B cell (primary cell): ENCODE measurements around the gene CHMP6. TPM values are rescaled to one million over a fixed set of nuclear protein-coding genes. Genes with fewer than 3 reads are reported as not detected.

Experiments used
- ATAC-seq: fragments of 200-7000 bp; cut with Tn5 transposase; one replicate; pipeline ENCODE4 v1.10.0; 2021; ENCODE audit warnings: low read depth, mild to moderate bottlenecking, moderate number of reproducible peaks, moderate library complexity
- CTCF ChIA-PET: fragments of 350-600 bp; sonication (Branson Sonifier 250); formaldehyde crosslinking; loops from one replicate; lab custom pipeline; 2021; ENCODE audit warnings: antibody characterized with exemption, inconsistent platforms; lab: Charles Lee
- POLR2A ChIA-PET: fragments of 350-600 bp; sonication (Branson Sonifier 250); formaldehyde crosslinking; loops from one replicate; lab custom pipeline; 2021; ENCODE audit warnings: antibody characterized with exemption; lab: Charles Lee
- DNase-seq: peaks from one replicate; pipeline ENCODE4 v3.0.0; 2013
- H2AFZ ChIP-seq: 2 replicates; pipeline ENCODE4 v1.6.1; 2012; ENCODE audit warnings: mild to moderate bottlenecking, low read depth, low read length; ENCODE audit not compliant: insufficient read depth, poor library complexity, severe bottlenecking
- H3K27ac ChIP-seq, 2 donors: 1 replicate in 1 of 2; 2 replicates in 1 of 2; pipeline ENCODE4 v1.5.1; 2012 to 2013; ENCODE audit warnings: low read length in 2 of 2, mild to moderate bottlenecking in 2 of 2, moderate library complexity in 1 of 2
- H3K27me3 ChIP-seq, 4 experiments: fragments of 200-600 bp in 1 of 4; sonication (generic) in 1 of 4; replicated peaks in 1 of 4; 1 replicate in 2 of 4; 2 replicates in 2 of 4; pipeline versions ENCODE4 v1.6.1 to v1.7.0; 2013 to 2016; ENCODE audit warnings: low read length in 3 of 4, mild to moderate bottlenecking in 2 of 4, mixed read lengths in 1 of 4, moderate library complexity in 1 of 4; ENCODE audit not compliant: insufficient read depth in 4 of 4, control insufficient read depth in 3 of 4; ENCODE audit errors: control extremely low read depth in 1 of 4
- H3K36me3 ChIP-seq, 2 experiments: replicated peaks in 1 of 2; 1 replicate in 1 of 2; 2 replicates in 1 of 2; pipeline versions ENCODE4 v1.6.1 to v1.7.1; 2013; ENCODE audit warnings: low read length in 1 of 2; ENCODE audit not compliant: insufficient read depth in 2 of 2, control insufficient read depth in 1 of 2; ENCODE audit errors: control extremely low read depth in 1 of 2, extremely low read depth in 1 of 2
- H3K4me1 ChIP-seq, 2 donors: fragments of 200-600 bp in 1 of 2; sonication (generic) in 1 of 2; 1 replicate in 1 of 2; 2 replicates in 1 of 2; pipeline versions ENCODE4 v1.5.1 to v1.6.1; 2013 to 2017; ENCODE audit warnings: low read length in 2 of 2; ENCODE audit not compliant: control insufficient read depth in 2 of 2, insufficient read depth in 2 of 2
- H3K4me2 ChIP-seq: replicated peaks from 2 replicates; pipeline ENCODE3; 2012; ENCODE audit warnings: mild to moderate bottlenecking, low read depth, low read length; ENCODE audit not compliant: poor library complexity, severe bottlenecking
- H3K4me3 ChIP-seq, 5 experiments: fragments of 200-600 bp in 1 of 5; sonication (generic) in 1 of 5; 1 replicate in 3 of 5; 2 replicates in 2 of 5; pipeline versions ENCODE4 v1.5.1 to v1.7.0; 2011 to 2016; ENCODE audit warnings: low read length in 4 of 5, mild to moderate bottlenecking in 4 of 5, low read depth in 2 of 5, control low read depth in 1 of 5, moderate library complexity in 1 of 5; ENCODE audit not compliant: insufficient read depth in 1 of 5; ENCODE audit errors: control extremely low read depth in 1 of 5, extremely low read depth in 1 of 5
- H3K79me2 ChIP-seq: fragments of 200-600 bp; sonication (generic); one replicate; pipeline ENCODE4 v1.6.0; 2016; ENCODE audit warnings: low read length; ENCODE audit not compliant: control insufficient read depth, insufficient read depth
- H3K9ac ChIP-seq: fragments of 200-600 bp; sonication (generic); 2 replicates; pipeline ENCODE4 v1.6.1; 2017; ENCODE audit warnings: mild to moderate bottlenecking, low read length, moderate library complexity
- H3K9me3 ChIP-seq, 3 donors: one replicate each; pipeline versions ENCODE4 v1.6.1 to v1.7.1; 2013; ENCODE audit warnings: low read length in 2 of 3; ENCODE audit not compliant: control insufficient read depth in 2 of 3, insufficient read depth in 1 of 3; ENCODE audit errors: control extremely low read depth in 1 of 3
- H4K20me1 ChIP-seq: 2 replicates; pipeline ENCODE4 v1.6.0; 2012; ENCODE audit warnings: mild to moderate bottlenecking, low read length; ENCODE audit not compliant: insufficient read depth, control insufficient read depth, poor library complexity, severe bottlenecking
- H3K27ac Mint-ChIP-seq: one replicate; pipeline ENCODE4 v1.8.0; 2021; ENCODE audit warnings: mixed read lengths
- H3K27me3 Mint-ChIP-seq: one replicate; pipeline ENCODE4 v1.8.0; 2021; ENCODE audit warnings: mixed read lengths
- H3K4me1 Mint-ChIP-seq: one replicate; pipeline ENCODE4 v1.8.0; 2021; ENCODE audit warnings: mixed read lengths
- H3K4me3 Mint-ChIP-seq: one replicate; pipeline ENCODE4 v1.8.0; 2021; ENCODE audit warnings: mixed read lengths
- H3K9me3 Mint-ChIP-seq: one replicate; pipeline ENCODE4 v1.8.0; 2022; ENCODE audit warnings: mixed read lengths; ENCODE audit not compliant: insufficient read depth
- EZH2 ChIP-seq: IDR thresholded peaks from 2 replicates; pipeline ENCODE4 v1.6.1; 2012; ENCODE audit warnings: borderline replicate concordance, low read depth, mild to moderate bottlenecking, moderate library complexity, low read length; ENCODE audit not compliant: insufficient read depth, poor library complexity, severe bottlenecking
- WGBS: methylation state at CpG from one replicate; pipeline ENCODE4 v1.1.5; 2013; ENCODE audit warnings: missing lambda C conversion rate; ENCODE audit not compliant: insufficient coverage; 5-methylcytosine and 5-hydroxymethylcytosine counted together
- intact Hi-C: fragments of 100-400 bp; cut with micrococcal nuclease; formaldehyde crosslinking; loops from one replicate; pipeline ENCODE4 v1.10.0; 2022
- polyA plus RNA-seq: library from polyadenylated mRNA; depleted of rRNA; stranded (reverse); fragments of >200 nt; gene quantifications from 2 replicates; pipeline ENCODE4 v1.2.3, GENCODE V29; 2012
- total RNA-seq, 2 donors: library from RNA; stranded (reverse); fragments of 120-200 nt in 1 of 2; gene quantifications; 1 replicate in 1 of 2; 2 replicates in 1 of 2; pipeline versions ENCODE4 v1.2.3 to v1.2.4, GENCODE V29; 2013 to 2022
- TF ChIP-seq, protein P1 (sequence below): fragments of 200-600 bp; IDR thresholded peaks from one replicate; pipeline ENCODE4 v1.8.0; 2022; ENCODE audit warnings: antibody characterized with exemption, mild to moderate bottlenecking

Gene CHMP6
- total and polyA plus RNA-seq, 2 donors (not counting 1 experiment from before 2014, with no cell fraction given), result 21.2 to 46.2 TPM

DNA sequence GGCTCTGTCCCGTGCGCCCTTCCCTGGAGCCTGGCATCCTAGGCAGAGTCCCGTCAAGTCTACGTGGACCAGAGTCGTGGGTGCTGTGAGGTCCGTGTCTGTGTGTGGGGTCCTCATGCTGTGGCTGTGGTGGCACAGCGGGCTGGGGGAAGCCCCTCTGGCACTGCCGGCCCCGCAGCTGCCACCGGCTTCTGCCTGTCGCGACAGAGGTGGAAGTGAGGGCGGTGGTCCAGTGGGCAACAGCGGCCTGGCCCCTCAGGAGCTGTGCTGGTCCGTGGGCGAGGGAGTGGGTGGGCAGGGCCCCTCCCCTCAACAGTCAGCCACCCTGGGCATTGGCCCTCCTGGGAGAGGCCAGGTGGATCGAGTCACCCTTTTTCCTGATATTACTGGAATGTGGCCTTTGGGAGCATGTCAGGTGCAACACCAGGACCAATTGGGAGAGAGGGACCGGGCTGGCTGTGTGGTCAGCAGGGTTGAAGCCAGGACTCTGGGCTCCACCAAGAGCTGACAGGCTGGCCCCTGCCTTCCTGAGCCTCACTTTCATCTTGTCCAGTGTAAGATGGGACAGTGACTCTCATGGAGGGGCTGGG lies 55.2 kb downstream of the CHMP6 start:
- Mint-ChIP-seq H3K27ac (no peak overlapping the region), H3K4me3 (no peak overlapping the region), H3K9me3 (no peaks in the 10 kb centered on the region), H3K4me1 (peaks cover 9% of the 10 kb centered on the region), H3K27me3 (peaks cover 19% of the 10 kb centered on the region)
- intact Hi-C loops, result no loop called here
- no peak for DNase-seq
- no peak overlapping the region for H2AFZ ChIP-seq
- H3K9ac ChIP-seq, result no peak overlapping the region
- H3K27ac ChIP-seq, result no peak overlapping the region
- H3K4me3 ChIP-seq, result no peak overlapping the region
- 87% methylated on average over 18 of the region's 18 CpGs for WGBS
- no peaks in the 10 kb centered on the region for H3K36me3 ChIP-seq
- TF ChIP-seq, protein P1, sequence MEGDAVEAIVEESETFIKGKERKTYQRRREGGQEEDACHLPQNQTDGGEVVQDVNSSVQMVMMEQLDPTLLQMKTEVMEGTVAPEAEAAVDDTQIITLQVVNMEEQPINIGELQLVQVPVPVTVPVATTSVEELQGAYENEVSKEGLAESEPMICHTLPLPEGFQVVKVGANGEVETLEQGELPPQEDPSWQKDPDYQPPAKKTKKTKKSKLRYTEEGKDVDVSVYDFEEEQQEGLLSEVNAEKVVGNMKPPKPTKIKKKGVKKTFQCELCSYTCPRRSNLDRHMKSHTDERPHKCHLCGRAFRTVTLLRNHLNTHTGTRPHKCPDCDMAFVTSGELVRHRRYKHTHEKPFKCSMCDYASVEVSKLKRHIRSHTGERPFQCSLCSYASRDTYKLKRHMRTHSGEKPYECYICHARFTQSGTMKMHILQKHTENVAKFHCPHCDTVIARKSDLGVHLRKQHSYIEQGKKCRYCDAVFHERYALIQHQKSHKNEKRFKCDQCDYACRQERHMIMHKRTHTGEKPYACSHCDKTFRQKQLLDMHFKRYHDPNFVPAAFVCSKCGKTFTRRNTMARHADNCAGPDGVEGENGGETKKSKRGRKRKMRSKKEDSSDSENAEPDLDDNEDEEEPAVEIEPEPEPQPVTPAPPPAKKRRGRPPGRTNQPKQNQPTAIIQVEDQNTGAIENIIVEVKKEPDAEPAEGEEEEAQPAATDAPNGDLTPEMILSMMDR, result no peak
- TF ChIP-seq EZH2, result no peak
- H3K4me2 ChIP-seq, result no peak overlapping the region
- no peak for ATAC-seq
- CTCF ChIA-PET, result no interaction called here
- H3K9me3 ChIP-seq, result peaks cover 0 to 3% (median 0%) of the 10 kb centered on the region in 3 donors
- H4K20me1 ChIP-seq, result no peaks in the 10 kb centered on the region
- H3K4me1 ChIP-seq, result peaks cover 0 to 14% of the 10 kb centered on the region in 2 donors
- H3K27me3 ChIP-seq, result peaks cover 0 to 8% (median 1%) of the 10 kb centered on the region in 4 experiments
- H3K79me2 ChIP-seq, result no peaks in the 10 kb centered on the region
- POLR2A ChIA-PET, result no interaction called here

DNA sequence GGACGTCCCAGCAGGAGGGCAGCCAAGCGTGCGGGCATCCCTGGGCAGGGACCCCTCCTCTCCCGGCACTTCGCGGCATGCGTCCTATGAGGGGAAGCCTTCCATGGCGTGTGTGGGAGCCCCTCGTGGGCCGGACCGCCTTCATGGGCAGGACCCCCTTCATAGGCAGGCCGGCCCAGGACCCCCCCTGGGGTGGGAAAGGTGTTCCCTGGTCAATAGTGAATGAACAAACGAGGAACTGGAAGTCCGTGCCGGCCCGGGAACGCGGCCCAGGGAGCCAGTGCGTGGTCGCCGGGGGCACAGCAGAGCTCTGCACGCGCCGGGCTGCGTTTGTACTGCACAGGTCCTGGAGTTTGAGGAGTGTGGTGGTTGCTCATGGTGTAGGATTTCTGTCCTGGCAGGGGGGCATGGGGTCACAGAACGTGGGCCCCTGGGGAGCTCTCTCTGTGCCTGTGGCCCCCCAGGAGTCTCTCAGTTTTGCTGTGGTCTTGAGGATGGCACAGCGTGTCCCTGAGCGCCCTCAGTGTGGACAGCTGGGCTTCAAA lies 57.3 kb downstream of the CHMP6 start:
- whole genome bisulfite sequencing, result 81% methylated on average over 28 of the region's 28 CpGs
- Histone ChIP-seq H3K9ac (no peak overlapping the region), H3K27me3 (peaks cover 0 to 8% (median 1%) of the 10 kb centered on the region in 4 experiments), H2AFZ (no peak overlapping the region), H3K27ac (no peak overlapping the region), H3K79me2 (no peaks in the 10 kb centered on the region), H3K36me3 (no peaks in the 10 kb centered on the region), H3K4me3 (no peak overlapping the region), H3K9me3 (peaks cover 0 to 3% (median 0%) of the 10 kb centered on the region in 3 donors), H3K4me1 (peaks cover 0 to 14% of the 10 kb centered on the region in 2 donors), H4K20me1 (no peaks in the 10 kb centered on the region), H3K4me2 (no peak overlapping the region)
- Mint-ChIP-seq H3K27me3 (peaks cover 19% of the 10 kb centered on the region), H3K4me3 (no peak overlapping the region), H3K4me1 (peaks cover 9% of the 10 kb centered on the region), H3K9me3 (no peaks in the 10 kb centered on the region), H3K27ac (no peak overlapping the region)
- ChIA-PET CTCF (interaction anchor here (0.7 to 1.0 kb wide), 3 partner anchors 23 to 60 kb away, joined by 3 read pairs; no protein-coding TSS in a partner anchor), POLR2A (no interaction called here)
- intact Hi-C loops, result no loop called here
- TF ChIP-seq, protein P1, result no peak
- no peak for TF ChIP-seq EZH2
- DNase-seq (no peak), ATAC-seq (no peak)
